GM12873 (cell line): ENCODE results near the gene NAA50.

Source experiments
- CTCF ChIP-seq: IDR thresholded peaks from 2 replicates; pipeline ENCODE4 v1.5.1; 2012; ENCODE audit warnings: low read depth, mild to moderate bottlenecking, moderate library complexity, low read length, control low read depth; ENCODE audit not compliant: insufficient read depth; ENCODE audit errors: missing control alignments

Gene NAA50

DNA sequence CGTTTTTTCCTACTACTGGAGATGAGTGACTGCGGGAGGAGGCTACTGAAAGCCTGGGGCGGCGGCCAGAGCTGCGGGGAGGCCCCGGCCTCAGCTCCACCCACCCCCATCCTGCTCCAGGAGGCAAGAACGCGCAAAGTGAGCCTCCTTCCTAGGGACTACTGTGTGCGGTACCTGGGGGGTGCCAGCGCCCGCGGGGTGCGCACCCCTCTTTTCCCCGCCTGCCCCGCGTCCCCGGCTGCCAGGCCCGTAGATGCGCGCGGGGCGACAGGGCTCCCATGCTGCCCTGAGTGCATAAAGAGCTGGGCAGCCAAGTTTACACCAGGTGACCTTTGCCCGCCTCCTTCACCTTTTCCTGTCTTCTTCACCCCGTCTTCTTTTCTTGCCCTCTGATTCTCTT, 47.1 kb downstream of the NAA50 start:
- no peak for TF ChIP-seq CTCF

DNA sequence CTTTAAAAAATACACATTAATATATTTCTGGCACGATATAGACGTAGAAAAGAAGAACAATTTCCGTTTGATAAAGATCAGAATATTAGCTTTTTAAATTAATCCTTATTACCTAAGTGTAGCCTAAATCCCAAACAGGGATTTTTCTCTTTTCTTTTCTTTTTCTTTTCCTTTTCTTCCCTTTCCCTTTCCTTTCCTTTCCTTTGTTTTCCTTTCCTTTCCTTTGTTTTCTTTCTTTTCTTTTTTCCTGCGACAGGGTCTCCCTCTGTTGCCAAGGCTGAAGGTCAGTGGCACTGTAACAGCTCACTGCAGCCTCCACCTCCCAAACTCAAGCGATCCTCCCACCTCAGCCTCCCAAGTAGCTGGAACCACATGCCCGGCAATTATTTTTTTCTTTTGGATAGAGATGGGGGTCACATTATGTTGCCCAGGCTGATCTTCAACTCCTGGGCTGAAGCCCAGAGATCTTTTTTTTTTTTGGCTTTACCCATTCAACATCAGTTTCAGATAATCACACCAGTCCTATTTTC, 47.8 kb downstream of the NAA50 start:
- no peak for TF ChIP-seq CTCF

DNA sequence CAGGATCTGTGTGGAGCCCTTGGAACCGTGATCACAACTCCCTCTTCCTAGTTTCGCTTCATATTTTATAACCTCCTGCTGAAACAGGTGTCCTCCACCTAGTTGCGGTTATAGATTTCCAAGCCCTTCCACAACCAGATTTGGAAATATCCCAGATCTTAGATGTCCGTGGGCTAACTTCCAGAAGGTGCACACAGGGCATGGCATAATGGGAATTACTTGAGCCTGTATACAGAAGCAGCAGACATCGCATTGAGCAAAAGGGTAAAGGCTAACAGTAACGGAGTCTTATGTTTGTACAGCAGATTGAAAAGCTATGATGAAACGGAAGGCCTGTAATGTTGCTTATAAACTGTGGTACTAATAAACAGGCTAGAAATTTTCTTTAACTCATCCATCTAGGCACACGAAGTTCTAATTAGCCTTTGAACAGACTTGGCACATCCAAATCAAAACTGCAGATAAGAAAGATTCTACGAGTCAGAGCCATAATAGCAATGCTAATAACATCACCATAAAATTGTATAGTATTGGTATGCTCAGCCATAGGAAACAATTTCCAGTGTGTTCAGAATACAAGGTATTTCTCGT, 48.5 kb downstream of the NAA50 start:
- no peak for TF ChIP-seq CTCF

- no peak for TF ChIP-seq CTCF
Observed at GRCh38 chr3:113696658-113697499, 49.2 kb downstream of the NAA50 start.

GRCh38 chr3:113695786-113696645, 50.0 kb downstream of the NAA50 start, which contains the start of gene USF3:
USF3 (minus strand) TSS chr3:113696642; CDS start chr3:113674878, 21,764 bp downstream.
- TF ChIP-seq CTCF = no peak

GRCh38 chr3:113695431-113695785, 50.6 kb downstream of the NAA50 start:
- TF ChIP-seq CTCF = no peak
